Amniotic epithelial cell (primary cell): ENCODE results near the gene EPB41L2.
A peak's percentile ranks its signal among the peaks of the same experiment; 100 is the strongest.

Experiments
- DNase-seq: peaks from one replicate; pipeline ENCODE4 v3.0.0-alpha.2; 2010; ENCODE audit warnings: low read depth

The EPB41L2 gene

DNA sequence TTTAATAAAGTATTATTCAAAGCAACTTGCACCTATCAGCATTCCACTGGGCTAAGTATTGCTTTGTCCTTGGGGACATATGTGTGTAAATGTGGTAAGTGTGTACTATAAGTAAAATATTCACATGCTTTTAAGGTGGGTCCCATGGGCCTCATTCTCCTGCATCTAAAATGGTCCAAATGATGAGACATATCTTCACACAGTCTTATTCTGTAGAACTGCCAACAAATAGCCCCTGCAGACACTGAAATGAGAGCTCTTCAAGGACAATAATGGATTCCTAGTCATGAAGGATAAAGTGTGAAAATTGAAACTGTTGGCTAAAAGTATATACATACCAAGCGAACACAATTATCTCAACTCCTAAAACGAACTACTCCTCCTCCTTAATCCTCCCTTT, 154.1 kb downstream of the EPB41L2 start:
- no peak for DNase-seq

DNA sequence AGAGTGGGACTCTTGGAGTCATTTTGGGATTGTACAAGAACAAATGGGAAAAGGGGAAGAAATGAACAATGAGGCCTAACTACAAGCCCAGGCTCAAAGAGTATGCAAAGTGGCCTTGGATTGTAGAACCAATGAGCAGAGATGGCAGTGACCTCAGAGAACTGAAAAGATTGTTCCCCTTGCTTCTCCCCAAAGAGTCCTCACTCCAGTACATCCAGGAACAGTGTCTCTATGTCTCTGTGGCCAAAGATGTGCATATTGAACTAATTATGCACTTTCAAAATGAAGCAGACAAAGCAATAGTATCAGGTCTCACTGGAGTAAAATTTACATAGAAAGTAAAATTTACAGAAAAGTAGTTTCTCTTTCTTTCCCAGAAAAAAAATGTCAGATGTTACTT, 154.9 kb downstream of the EPB41L2 start:
- DNase-seq = no peak

DNA sequence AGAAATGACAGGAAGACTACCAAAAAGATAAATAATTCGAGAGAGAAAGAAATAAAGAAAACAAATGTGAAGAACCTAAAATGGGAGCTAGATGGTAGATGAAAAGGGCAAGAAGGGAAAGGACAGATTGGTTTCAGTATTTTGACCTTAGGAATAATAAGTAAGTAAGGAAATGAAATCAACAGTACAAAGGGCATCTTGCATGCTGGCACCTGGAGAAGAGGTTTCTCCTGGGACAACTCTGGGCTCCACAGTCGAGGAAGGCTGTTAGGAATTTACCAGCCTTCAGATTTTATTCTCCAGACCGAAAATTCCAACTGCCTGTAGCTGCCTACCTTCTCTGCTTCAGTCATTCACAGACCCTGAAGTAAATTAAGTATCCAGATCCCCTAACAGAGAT, 155.4 kb downstream of the EPB41L2 start:
- DNase-seq = no peak

DNA sequence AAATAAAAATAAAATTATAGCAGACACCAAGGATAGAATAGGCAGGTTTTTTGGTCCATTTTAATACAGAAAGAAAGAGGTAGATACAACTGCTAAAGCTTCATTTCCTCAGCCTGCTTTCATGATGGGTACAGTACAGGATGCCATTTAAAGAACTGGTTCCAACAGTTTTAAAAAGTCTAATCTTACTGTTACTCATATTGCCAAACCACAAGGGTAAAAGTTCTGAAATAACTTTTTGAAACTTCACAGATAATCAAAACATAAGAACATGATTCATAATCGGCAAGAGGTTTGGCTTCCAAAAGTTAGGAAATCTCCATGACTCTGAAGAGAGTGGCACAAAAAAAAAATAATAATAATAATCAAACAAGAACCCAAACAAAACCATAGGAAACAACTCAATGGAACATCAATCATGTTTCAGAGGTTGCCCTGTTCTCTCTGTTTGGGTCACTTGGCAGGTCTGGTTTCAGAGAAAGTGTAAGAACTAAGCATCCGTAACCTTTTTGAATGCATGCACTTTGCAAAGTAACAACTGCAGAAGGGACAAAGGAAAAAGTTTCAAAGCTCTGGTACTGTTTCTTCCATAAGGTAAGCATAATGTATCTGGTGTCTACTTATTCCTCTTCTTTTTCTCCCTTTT, 156.2 kb downstream of the EPB41L2 start:
- peak; percentile 75 for DNase-seq

DNA sequence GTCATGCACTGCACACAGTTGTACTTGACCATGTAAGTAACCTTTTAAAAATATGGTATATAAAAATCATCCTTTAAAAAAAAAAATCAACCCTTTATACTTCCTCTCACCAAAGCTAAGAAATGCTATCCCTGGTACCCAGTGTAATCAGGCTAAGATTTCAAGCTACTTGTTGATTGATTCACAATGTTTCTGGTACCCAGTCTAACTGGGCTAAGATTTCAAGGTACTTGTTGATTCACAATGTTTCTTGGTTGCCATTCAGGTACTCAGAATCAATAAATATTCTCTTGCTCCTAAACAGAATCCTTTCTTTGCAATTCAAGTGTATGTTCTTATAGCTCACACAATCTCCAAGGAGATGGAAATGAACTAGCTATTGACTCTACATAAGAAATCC, 159.4 kb downstream of the EPB41L2 start:
- no peak for DNase-seq

DNA sequence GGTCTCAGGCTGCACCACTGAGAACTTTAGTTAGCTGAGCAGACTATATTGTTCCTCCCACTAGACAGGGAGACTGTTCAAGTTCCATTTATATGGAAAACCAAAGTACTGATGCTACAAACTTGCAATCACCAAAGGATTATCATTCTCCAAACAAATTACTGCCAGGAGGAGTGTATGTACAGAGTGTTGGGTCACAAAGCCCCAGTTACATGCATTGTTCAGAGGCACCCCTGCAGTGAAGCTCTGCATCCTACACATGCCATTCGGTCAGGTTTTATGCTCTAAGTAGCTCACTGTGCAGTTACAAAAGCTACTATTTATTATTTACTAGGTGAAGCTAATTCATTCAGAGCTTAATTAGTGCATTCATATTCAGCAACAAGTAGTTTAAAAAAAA, 160.0 kb downstream of the EPB41L2 start:
- no peak for DNase-seq

DNA sequence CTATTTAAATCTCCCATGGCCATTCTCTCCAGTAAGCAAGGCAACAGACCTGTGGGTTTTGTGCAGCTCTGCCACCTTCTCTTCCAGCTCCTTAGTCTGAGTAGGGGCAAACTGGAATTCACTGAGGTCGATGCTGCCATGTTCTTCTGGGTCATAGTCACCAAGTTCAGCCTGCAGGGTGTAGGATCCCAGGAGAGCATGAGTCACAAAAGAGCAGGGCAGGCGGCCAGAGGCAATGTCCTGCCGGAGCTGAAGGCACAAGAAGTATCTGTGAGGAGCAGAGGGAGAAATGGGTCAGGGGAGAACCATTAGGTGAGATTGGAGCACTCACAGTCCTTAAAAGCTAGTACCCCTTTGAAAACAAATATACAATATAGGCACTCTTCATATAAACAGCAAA, 162.1 kb downstream of the EPB41L2 start:
- peak; percentile 53 for DNase-seq

DNA sequence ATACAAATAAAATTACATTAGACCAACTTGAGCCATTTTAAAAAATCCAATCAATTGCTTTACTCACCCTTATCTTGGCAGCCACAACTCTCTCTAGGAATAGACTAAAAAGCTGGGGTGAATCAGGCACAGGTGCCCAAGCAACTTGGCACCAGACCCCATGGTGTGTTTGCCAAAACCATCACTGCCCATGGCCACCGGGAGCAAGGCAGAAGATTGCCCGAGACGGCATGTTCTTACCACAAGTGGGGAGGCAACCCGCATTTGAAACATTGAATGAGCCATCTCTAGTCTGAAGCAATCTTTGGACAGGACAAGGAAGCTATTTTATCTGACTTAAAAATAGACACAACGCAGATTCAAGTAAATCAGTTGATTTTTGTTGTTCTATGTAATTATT, 166.8 kb downstream of the EPB41L2 start:
- DNase-seq = peak; percentile 33

DNA sequence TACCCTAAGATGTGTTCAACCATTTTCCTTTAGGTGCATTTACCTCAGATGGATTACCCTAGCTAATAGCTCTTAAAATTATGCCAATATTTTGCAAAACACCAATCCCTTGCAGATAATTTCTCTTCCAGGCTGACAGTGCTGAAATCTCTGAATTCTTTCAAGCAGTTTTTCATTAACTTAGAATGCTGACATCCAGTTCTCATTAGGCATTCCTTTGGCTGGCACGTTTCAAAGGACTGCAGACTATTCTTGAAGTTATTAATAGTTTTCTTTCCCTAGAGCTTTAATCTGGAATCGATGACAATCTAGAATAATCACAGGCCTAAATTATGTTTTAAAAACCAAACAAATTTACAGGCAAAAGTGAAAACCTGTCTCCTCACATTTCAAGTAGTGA, 167.5 kb downstream of the EPB41L2 start:
- DNase-seq = no peak

DNA sequence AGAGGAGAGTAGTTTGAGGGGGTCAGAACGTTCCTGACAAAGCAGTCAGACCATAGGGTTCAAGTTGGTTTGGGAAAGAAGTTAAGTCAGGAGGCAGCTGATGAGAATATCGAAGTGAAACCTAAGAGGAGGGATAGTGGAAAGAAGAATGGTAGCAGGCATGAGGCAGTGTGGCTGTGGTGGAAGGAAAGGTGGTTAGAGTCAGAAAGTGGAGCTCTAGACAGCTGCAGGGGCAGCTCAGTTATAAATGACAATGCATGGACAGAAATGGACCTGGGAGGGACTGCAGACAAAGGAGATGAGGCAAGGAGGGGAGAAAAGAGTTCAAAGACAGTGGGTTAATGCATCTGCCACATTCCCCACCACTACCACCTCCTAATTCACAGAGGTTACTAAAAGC, 169.3 kb downstream of the EPB41L2 start:
- DNase-seq = no peak

DNA sequence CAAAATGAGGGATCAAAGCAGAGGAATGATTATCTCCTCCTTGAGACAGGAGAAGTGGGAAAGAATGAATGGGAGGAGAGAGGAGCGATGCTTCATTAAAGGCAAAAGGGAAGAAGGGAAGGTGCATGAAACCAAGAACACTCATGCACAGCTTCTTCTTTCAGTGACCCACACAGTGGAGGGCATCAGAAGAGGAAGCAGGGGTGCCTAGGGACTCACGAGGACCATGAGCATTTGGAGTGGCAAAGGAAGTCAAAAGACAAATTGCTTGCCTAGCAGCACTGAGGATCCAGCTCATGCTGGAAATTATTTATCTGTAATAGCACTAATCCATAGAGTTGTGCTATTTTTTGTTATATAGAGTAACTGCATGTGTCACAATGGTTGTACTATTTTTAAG, 169.8 kb downstream of the EPB41L2 start:
- DNase-seq = no peak

DNA sequence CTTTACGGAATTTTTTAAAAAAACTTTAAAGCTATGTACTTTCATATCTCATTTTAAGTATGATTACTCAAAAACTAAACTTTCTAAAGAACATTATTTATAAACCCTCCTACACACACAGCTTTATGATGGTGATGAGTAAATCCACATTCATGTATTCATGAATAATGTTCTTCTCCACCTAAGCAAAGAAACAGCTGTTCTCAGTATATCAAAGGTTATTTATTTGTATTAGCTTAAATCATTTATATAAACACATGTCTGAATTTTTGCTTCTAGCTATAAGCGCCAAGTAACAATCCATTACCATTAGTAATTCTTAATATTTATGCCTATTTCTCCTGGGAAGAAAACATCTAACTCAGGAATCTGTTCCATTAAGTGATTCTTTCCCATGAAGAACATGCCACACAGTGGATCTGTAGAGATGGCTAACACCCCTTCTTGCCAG, 172.5 kb downstream of the EPB41L2 start:
- peak; percentile 94 for DNase-seq

DNA sequence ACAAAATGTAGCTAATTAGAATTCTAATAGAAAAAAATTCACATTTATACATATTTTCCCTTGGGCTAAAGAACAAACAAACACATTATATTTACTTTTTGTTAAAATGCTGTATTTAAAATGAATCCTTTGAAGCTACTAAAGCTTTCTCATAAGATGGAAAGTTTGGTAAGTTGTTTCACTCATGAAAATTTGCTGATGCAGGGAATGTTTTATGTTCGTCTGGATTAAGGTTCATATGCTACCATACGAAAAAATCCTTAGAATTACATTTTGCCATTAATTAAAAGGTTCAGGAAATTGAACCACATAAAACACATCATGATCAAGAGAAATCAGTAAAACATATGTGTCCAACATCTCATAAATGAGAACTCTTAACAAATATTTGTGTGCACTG, 173.6 kb downstream of the EPB41L2 start:
- no peak for DNase-seq

DNA sequence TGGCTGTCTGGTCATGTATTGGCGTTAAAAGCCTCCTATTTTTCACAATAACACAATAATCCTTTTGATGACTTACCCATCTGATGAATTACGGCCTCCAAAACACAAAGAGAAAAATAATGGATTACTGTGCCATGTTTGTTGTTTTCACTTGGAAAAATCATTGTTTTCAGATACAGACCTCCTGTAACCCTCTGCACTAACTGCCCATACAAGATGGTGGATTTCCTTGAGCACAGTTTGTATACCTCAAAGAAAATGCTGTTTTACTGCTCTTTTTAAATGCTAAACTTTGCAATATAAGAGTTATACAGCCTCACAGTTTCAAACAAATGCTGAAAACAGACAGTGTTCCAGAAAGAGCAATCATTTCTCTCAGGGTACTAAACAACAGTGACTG, 174.8 kb downstream of the EPB41L2 start:
- no peak for DNase-seq

DNA sequence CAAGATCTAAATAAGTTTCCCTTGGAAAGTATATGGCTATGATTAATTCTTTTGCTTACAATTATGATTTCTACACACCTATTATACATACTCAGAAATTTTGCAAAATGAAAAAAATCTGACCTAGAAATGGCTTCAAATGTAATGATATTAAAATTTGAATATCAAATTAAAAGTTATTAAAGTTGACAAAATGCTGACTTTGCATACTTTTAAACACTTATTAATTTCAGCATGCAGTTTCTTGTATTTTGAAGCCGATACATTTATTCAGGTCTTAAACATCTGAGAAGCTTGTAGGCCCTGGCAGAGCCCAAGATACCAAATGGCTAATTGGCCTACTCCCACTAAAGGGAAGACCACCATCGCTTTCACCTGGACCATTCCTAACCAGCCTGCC, 176.1 kb downstream of the EPB41L2 start:
- no peak for DNase-seq

DNA sequence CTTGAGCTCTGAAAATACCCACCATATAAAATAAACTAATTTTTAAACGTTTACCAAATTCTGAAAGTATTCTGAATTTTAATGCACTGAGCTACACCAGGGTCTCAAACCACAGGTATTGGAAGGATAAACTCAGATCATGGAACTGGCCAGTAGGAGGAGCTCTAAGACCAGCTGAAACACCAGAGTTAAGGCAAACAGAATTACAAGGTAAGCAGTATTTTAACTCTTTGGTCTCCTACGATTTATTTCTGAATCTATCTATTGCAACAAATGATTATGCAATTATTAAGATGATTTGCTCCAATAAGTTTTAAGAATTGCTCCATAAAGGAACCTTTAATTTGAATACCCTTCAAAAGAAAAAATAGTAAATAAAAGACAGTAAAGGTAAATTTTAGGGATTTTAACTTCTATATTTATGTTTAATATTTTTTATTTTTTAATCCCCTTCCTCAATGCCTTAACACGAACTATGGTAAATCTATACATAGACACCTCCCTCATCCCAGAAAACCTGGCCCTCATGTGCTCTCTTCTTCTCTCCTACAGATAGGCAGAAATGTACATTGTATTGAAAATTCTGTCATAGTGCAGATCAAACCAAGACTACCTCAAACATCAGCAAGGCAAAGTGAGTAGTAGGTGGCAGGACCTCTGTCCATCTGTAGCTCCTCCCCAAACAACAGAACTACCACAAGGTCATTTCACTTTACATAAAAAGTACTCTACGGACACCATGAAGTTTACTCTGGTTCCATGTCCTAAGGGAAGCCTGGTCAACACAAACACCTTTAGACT, 177.5 kb downstream of the EPB41L2 start:
- peak; percentile 78 for DNase-seq

DNA sequence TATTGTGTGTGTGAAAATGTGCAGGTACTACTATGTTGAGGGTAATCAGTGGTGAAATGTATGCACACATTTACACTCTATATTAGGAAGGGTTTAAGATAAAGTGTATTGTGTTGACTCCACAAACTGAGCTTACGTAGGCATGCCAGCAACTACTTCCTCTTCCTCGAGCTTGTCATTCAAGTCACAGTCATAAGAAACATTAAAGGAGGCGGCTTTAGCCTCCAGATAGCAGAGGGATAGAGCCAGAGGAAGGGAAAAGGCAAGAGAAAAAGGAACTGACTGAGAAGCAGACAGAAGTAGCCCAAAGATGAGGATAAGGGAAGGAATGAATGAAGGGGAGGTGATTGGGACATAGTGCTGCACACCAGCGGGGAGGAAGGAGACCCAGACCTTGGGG, 180.7 kb downstream of the EPB41L2 start:
- DNase-seq = no peak

DNA sequence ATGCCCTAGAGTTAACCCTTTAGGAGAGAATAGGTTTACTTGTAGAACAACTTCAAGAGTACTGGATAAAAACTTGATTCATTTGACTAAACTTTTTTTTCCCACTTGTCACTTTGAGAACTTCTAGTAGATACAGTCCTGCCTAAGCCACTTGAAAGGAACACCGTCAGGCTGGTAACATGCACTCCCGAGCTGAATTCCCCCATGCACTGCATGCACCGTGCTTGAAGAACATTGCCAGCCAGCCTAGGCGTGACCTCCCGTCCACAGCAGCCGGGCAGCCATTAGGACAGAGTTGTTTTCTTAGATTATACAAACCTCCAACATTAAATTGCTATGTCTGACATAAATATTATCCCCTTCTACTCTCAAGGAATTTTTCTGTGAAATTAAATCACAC, 183.2 kb downstream of the EPB41L2 start:
- no peak for DNase-seq

DNA sequence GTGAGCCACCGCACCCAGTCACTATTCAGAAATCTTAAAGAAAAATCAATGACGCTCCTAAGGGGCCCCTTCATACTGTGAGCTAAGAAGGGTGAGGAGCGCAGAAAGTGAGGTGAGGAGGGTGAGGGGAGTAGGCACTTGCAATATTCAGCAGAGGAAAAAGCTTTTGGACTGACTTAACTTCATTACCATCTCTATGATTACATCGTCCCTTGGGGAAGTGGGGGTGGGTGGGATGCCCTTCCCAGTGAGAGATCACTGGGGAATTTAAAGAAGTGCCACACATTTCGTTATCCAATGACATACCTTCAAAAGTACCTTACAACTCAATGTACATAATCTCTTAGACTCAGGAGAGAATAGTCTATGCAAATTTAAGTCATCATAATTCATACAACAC, 189.3 kb downstream of the EPB41L2 start:
- DNase-seq = no peak

DNA sequence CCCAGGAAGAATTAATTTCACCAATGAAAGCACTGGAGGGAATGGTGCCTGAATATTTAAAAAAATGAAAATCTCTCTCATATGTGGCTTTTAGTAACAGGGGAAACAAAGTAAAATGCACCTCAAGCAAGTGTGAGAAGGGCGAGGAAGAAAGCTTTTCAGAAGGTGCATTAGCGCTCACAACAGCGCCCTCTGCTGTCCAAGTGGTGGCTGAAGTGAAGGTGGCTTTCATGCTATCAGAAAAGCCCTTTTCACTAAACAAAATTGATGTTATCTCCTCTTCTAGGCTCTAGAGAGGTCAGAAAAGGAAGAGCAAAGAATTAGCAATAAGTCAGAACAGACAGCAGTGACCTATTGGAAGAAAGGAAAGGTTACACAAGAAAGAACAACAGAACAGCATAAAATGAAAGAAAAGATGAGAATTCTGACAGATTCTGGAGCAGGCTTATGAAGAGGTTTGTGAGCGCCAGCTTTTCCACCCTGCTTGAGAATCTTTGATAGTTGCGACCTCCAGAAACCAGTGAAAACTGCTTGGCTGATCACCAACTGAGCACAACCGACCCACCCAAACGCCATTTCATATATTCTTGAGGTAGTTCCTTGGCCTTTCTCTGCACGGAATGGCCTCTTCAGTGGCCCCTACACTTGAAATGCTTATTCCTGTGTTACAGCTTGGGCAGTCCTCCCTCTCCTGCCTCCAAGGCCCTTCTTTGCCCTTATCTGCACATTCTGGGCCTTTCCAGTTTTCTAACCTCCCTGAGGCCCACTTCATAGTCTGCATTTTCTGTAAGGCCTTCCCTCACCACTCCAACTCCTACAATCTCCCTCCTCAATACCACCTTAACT, 190.6 kb downstream of the EPB41L2 start:
- DNase-seq = peak; percentile 44

DNA sequence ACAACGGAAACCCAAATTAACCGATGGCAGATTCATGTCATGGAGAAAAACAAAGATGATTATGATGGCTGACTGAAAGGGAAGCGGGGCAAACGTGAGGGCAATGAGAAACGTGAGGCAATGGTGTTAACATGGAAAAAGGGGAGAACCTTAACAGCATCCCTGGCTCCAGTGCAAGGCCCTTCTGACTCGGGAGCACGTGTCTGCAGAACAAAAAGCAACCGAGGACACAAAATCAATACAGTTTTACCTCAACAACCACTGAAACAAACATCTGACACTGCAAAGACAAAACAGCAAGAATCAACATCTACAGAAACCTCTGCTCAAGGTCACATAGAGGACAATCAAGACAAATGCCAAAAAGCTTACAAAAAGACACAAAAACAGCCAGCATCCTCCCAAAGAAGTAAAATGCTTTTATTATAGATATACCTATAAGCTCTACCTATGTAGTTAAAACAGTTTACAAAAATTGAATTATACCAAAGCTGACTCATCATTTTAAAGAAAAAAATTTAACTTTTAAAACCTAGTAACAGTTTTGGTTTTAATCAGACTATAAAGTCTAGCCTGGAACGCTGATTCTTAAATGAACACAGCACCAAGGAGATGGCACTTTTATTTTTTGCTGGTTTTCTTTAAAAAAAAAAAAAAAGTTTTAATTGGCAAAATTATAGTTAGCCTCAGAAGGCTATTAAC, 192.7 kb downstream of the EPB41L2 start:
- no peak for DNase-seq

DNA sequence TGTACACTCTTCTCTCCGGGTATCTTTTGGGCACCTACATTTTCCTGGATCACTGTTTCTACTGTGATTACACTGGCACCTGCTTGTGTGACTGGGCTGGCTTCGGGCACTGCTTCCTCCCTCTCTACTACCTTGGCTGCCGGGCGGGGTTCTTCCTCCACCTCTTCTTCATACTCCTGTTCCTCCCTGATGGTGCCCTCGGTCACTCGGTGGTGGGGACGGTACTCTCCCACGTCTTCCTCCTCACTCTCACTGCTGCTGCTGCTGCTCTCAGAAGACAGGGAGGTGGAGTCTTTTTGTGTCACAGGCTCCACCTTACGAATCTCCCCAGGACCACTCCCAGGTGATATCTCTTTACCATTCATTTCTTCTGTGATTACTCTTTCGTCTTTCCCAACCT, 193.4 kb downstream of the EPB41L2 start:
- no peak for DNase-seq
